ENCODE data around the gene DPYSL4. TPM values are rescaled to one million over a fixed set of nuclear protein-coding genes. Genes with fewer than 3 reads are reported as not detected.

DPYSL4 gene
- total and polyA plus RNA-seq, 2 experiments from 2014 or later, result 10.6 to 23.9 TPM

DNA sequence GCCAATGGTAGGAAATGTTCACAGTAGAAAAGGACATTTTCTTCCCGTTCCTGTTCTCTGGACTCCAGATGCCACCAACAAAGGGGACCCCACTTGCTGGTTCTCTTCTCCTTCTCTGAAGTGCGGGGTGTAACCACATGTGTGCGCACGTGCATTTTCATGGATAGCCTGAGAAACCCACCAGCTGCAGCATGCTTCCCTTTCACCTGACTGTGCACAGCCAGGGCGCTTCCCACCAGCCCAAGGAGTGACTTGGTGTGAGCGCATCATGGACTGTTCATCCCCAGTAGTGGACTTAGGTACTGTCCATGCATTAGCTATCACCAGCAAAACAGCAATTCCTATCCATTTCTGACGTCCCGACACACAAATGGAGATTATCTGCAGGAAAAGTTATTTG, 29.6 kb upstream of the DPYSL4 start:
- DNase-seq (ENCODE audit: low spot score) (no peak), ATAC-seq (no peak)
- H3K9me3 Mint-ChIP-seq, result peaks cover 5% of the 10 kb centered on the region; the same call in 1 of the 3 replicates
- Histone ChIP-seq H3K79me2 (replicated peaks; ENCODE audit: insufficient read depth) (no peaks in the 10 kb centered on the region), H3K9me2 (ENCODE audit: insufficient read depth) (peaks cover 4% of the 10 kb centered on the region), H3K4me2 (no peak overlapping the region), H3K36me3 (ENCODE audit: insufficient read depth) (no peaks in the 10 kb centered on the region), H3F3A (replicated peaks; ENCODE audit: low read depth) (peaks cover 4% of the 10 kb centered on the region; the same call in 1 of the 2 replicates), H3K4me3 (no peak overlapping the region), H2AFZ (no peak overlapping the region), H3K4me1 (ENCODE audit: insufficient read depth) (peaks cover 2% of the 10 kb centered on the region; the same call in 1 of the 2 replicates), H4K20me1 (replicated peaks; ENCODE audit: insufficient read depth) (no peaks in the 10 kb centered on the region), H3K27me3 (ENCODE audit: insufficient read depth) (no peaks in the 10 kb centered on the region), H3K27ac (ENCODE audit: low read depth) (no peak overlapping the region)
- TF ChIP-seq EZH2 (IDR thresholded peaks at IDR 0.05; ENCODE audit: low read depth, unreplicated experiment), result no peak
- TF ChIP-seq EZH2phosphoT487 (IDR thresholded peaks at IDR 0.05; ENCODE audit: unreplicated experiment), result no peak
- no peak for TF ChIP-seq ZNF114 (CRISPR knock-in tag; IDR thresholded peaks at IDR 0.05)
- no peak for TF ChIP-seq ZNF331 (CRISPR knock-in tag; IDR thresholded peaks at IDR 0.05; ENCODE audit: low read depth)
- no peak for TF ChIP-seq ZNF462 (CRISPR knock-in tag; IDR thresholded peaks at IDR 0.05)
- no peak for TF ChIP-seq STAT1 (IDR thresholded peaks at IDR 0.05; ENCODE audit: unreplicated experiment)
- TF ChIP-seq JUNB (IDR thresholded peaks at IDR 0.05; ENCODE audit: unreplicated experiment), result no peak
- no peak for TF ChIP-seq NANOG (IDR thresholded peaks at IDR 0.05; ENCODE audit: borderline replicate concordance)
- TF ChIP-seq CREB1 (CRISPR knock-in tag; IDR thresholded peaks at IDR 0.05; ENCODE audit: low read depth), result no peak
- TF ChIP-seq POLR2AphosphoS5 (IDR thresholded peaks at IDR 0.05; ENCODE audit: low read depth), result no peak
- TF ChIP-seq, protein P1, sequence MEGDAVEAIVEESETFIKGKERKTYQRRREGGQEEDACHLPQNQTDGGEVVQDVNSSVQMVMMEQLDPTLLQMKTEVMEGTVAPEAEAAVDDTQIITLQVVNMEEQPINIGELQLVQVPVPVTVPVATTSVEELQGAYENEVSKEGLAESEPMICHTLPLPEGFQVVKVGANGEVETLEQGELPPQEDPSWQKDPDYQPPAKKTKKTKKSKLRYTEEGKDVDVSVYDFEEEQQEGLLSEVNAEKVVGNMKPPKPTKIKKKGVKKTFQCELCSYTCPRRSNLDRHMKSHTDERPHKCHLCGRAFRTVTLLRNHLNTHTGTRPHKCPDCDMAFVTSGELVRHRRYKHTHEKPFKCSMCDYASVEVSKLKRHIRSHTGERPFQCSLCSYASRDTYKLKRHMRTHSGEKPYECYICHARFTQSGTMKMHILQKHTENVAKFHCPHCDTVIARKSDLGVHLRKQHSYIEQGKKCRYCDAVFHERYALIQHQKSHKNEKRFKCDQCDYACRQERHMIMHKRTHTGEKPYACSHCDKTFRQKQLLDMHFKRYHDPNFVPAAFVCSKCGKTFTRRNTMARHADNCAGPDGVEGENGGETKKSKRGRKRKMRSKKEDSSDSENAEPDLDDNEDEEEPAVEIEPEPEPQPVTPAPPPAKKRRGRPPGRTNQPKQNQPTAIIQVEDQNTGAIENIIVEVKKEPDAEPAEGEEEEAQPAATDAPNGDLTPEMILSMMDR (conservative IDR thresholded peaks at IDR 0.05; ENCODE audit: low read depth in 2 of 2), result no peak
- no peak for TF ChIP-seq REST (IDR thresholded peaks at IDR 0.05; ENCODE audit: unreplicated experiment)
- no peaks in the 10 kb centered on the region for H3K36me3 Mint-ChIP-seq (ENCODE audit: low read depth)
- H3K27ac Mint-ChIP-seq, result no peak overlapping the region
- H3K27me3 Mint-ChIP-seq (ENCODE audit: insufficient read depth, low read depth, poor library complexity), result peaks cover 8% of the 10 kb centered on the region
- peaks cover 16% of the 10 kb centered on the region for H3K4me1 Mint-ChIP-seq
- no peak overlapping the region for H3K4me3 Mint-ChIP-seq

All from GM23338 (cell line).